Sciatic nerve (tissue), 2 donors: ENCODE data around the gene ZNF746. TPM values are rescaled to one million over a fixed set of nuclear protein-coding genes. Genes with fewer than 3 reads are reported as not detected.
A peak's percentile ranks its signal among the peaks of the same experiment; 100 is the strongest.

ENCODE experiments used
- ATAC-seq: fragments of 200-7000 bp; cut with Tn5 transposase; one replicate; pipeline ENCODE4 v1.9.1; 2020; ENCODE audit warnings: mild to moderate bottlenecking, moderate library complexity
- DNase-seq: peaks from one replicate; pipeline ENCODE4 v3.0.0-alpha.2; 2020; ENCODE audit warnings: low spot score
- intact Hi-C: fragments of 100-400 bp; cut with DNase I; formaldehyde crosslinking; loops from one replicate; pipeline ENCODE4 v1.14.2; 2022
- total RNA-seq: library from RNA; stranded (reverse); fragmentation: NEBNext Ultra II Directional; extraction: Animal tissue kit (Norgen Biotek cat#: 25700); gene quantifications from one replicate; pipeline ENCODE4 v1.2.1, GENCODE V29; 2021
- donor health status: DM: no; HTN: no; CAD: no.
- donor health status: DM: no; HTN: no; CAD: no.

The ZNF746 gene
- 19.3 TPM for total RNA-seq

DNA sequence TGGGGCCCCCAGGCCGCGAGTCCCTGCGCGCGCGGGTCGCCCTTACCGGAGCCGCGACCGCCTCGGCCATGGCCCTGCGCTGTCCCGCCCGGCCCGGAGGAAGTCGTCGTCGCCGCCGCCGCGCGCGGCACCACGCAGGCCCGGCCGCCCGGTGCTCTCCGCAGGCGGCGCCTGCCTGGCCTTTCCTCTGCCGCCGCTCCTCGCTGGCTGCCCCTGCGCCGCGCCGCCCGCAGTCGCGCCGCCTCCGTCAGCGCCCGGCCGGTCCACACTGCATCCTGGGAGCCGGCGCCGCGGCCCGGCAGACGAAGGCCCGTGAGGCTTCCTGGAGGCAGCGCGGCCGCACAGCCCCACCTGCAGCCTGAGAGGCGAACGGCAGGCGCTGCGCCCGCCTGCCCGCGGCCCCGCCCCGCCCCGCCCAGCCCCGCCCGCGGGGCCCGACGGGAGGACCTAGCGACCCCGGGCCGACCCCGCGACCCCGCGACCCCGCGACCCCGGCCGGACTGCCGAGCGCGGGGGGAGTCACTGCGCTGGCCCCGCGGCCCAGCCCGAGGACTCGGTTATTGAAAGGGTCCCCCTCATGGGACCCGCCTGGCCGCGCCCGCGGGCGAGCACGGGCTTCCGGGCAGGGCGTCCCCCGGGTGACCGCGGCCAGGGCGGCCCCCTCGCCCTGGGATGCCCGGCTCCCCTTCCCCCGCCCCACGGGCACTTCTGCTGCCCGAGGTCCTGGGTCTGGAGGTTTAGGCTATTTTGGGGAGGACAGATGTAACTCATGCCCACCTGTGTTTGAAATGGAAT, at the start of gene ZNF746:
Gene ZNF746 (minus strand): TSS at position 343 of the 795 bp plus-strand sequence. CDS start 273 bp downstream, at position 70.
- DNase-seq (peak; percentile 84), ATAC-seq (peak; percentile 86)
- intact Hi-C loops = no loop called here

GRCh38 chr7:149547126-149547525, 49.5 kb upstream of the ZNF746 start:
- DNase-seq (no peak), ATAC-seq (no peak)
- intact Hi-C loops = no loop called here

- intact Hi-C loops = no loop called here
- ATAC-seq = no peak
Measured at GRCh38 chr7:149546331-149546730, 48.7 kb upstream of the ZNF746 start.

DNA sequence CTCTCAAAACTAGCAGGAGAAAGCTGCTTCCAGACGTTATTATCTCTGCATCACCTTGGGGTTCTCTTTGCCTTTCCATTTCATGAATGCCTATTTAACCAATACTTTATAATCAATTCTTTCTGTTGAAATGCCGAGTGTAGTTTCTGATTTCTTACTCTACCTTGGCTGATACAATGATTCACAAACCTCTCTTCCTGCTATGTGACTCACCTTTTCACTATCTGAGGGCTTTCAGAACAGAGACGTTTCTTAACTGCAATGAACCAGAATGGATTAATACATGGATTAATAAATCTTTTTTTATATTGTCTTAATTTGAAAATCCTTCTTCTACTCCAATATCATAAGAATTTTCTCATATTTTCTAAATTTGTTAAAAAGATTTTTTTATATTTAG, 46.4 kb upstream of the ZNF746 start:
- ATAC-seq (no peak), DNase-seq (no peak)
- intact Hi-C loops = no loop called here

More at GRCh38 chr7:149546331-149546730, 48.7 kb upstream of the ZNF746 start:
- no peak for DNase-seq

DNA sequence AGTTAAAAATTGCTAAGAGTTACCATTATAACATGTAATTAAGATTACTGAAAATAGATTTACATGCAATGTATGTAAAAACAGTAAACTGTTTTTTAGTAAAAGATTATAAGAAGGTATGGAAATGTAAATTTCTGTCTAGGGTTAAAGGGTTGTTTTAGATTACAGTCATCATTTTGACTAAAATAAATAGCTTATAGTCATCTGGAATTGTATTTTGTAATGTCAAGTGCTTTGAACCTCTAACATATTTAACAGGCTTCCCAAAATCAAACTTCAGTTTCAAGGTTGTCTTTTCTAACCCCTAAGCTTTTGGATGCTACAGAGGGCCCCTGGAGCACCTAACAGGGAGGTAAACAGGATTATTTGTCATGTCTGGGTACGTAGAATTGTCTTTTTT, 35.0 kb upstream of the ZNF746 start:
- no peak for DNase-seq
- intact Hi-C loops = no loop called here
- no peak for ATAC-seq

GRCh38 chr7:149529136-149529718, 31.6 kb upstream of the ZNF746 start:
- intact Hi-C loops = no loop called here
- DNase-seq (no peak), ATAC-seq (no peak)

DNA sequence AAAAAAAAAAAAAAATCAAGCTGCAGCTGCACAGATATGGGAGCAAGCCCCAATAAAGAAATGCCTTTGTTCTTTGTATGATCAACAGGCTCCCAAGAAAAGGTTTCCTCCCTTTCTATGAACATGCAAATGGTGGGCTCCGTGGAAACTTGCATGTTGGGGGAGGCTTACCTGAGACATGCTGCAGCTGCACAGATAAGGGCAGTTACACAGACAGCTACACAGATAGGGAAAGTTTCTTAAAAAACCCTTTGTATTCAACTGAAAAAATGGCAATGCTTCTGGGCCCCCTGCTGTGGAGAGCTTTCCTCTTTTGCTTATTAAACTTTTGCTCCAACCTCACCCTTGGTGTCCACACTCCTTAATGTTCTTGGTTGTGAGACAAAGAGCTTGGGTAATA, 29.8 kb upstream of the ZNF746 start:
- DNase-seq (no peak), ATAC-seq (no peak)
- intact Hi-C loops = no loop called here

DNA sequence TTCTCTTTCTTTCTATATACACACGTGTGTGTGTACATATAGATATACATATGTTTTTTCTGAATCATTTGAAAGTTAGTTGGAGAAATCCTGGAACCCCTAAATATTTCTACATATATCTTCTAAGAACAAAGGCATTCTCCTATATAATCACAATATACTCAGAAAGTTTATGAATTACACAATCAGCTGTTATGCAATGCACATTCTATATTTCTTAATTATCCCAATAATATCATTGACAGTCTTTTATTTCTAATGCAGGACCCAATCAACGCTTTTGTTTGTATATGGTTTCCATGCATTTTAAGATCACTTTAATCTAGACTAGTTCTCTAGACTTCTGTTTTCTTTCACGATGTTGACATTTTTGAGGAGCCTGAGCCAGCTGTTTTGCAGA, 27.7 kb upstream of the ZNF746 start:
- ATAC-seq (no peak), DNase-seq (no peak)
- intact Hi-C loops = no loop called here

DNA sequence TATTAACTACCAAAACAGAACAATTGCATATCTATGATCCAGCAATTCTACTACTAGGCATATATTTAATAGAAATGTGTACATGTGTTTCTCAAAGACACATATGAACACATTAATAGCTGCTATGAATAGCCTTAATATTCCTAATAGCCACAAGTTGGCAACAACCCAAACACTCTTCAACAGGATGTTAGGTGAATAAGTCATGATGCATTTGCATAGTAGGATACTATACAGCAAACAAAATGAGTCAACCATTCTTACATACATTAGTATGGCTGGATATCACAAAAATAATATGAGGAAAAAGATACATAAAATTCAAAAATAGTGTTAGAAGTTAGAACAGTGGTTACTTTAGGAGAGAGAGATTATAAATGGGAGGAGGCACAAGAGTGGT, 26.8 kb upstream of the ZNF746 start:
- DNase-seq (no peak), ATAC-seq (no peak)
- intact Hi-C loops = no loop called here

DNA sequence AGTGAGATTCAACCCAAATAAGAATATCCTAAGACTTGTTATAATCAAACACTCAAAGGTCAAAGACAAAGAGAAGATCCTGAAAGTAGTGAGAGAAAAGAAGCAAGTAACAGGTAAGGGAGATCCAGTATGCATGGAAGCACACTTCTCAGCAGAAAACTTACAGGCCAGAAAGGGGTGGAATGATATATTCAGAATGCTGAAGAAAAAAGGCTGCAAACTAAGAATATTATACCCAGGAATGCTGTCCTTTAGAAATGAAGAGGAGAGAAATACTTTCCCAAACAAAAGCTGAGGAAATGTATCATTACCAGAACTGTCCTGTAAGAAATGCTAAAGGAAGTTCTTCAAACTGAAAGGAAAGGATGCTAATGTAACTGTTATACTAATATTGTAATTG, 12.6 kb upstream of the ZNF746 start:
- no peak for ATAC-seq
- DNase-seq = no peak
- intact Hi-C loops = no loop called here

- ATAC-seq (no peak), DNase-seq (no peak)
- intact Hi-C loops = no loop called here
Measured at GRCh38 chr7:149509774-149510173, 12.2 kb upstream of the ZNF746 start.

- ATAC-seq (no peak), DNase-seq (no peak)
- intact Hi-C loops = no loop called here
Measured at GRCh38 chr7:149505551-149505950, 7.9 kb upstream of the ZNF746 start.

DNA sequence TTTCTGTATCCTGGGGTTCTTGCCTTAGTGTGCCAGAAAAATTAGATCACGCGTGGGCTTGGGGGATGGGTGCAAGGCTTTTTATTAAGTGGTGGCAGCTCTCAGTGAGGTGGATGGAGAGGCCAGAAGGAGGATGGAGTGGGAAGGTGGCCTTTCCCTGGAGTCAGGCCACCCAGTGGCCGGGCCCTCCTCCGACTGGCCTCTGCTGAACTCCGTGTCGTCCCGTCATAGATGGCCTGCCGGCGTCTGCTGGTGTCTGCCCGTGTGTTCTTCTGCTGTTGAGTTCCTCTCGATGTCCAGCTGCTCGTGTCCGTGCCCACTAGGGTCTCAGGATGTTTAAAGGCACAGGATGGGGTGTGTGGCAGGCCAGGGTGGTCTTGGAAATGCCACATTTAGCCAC, 4.0 kb upstream of the ZNF746 start:
- no peak for ATAC-seq
- intact Hi-C loops = no loop called here
- DNase-seq = no peak

- ATAC-seq = no peak
- no peak for DNase-seq
- intact Hi-C loops = no loop called here
Measured at GRCh38 chr7:149500910-149501309, 3.3 kb upstream of the ZNF746 start.

DNA sequence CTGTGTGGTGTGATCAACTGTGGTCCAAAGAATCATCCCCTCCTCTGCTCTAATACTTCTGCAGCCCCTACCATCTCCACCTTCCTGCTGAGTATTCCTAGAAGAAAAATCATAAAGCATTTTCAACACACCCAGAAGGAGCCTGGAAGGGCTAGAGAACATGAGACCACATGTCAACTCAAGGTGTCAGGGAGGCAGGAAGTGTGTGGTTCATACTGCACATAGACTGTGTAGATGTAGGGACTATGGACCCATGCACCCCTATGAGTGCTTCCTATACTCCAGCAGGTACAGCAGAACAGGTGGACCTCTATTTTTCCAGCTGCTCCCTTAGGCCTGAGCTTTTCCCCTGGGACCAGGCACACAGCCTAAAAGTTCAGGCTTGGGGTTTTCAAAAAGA, 2.6 kb upstream of the ZNF746 start:
- intact Hi-C loops = no loop called here
- no peak for ATAC-seq
- DNase-seq = no peak

GRCh38 chr7:149498811-149499210, 1.2 kb upstream of the ZNF746 start:
- intact Hi-C loops = no loop called here
- ATAC-seq (no peak), DNase-seq (no peak)

- DNase-seq = peak; percentile 74
- intact Hi-C loops = no loop called here
- peak; percentile 73 for ATAC-seq
Measured at GRCh38 chr7:149496642-149497391, 792 bp downstream of the ZNF746 start.

DNA sequence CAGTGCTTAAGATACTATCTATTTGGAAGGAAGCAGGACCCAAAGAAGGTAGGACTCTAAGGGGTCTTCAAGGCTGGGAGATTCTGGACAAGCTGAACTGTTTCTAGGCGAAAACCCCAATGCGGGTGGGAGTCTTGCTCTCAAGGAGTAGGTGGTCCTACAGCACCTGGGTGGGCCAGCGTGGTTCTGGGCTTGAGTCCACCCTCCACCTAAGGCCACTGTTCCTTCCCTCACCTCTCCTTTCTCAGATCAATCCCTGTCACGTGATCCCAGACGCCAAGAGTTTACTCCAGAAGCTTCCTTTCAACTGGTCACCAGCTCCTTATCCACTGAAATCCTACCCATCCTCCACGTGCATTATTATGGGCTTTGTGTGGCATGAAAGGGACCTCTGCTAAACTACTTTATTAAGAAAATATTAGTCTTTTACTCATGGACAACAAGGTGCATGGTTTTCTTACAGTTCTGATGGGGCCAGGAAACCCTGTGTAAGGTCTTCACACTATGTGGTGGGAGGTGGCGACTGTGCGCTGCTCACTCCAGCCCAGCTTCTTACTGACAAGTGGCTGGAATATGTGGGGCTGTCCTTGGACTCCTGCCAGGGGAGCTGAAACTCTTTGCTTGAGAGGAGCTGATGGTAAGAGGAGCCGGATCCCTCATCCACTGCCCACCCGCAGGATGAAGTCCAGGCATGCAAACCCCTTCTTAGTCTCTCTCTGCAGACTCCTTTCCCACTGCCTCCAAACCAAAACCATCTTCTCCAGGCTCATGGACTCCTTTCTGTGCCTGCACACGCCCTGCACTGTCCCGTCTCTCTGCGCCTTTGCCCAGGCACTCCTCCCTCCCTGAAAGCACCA, 1.6 kb downstream of the ZNF746 start:
- DNase-seq (peak; percentile 88), ATAC-seq (peak; percentile 69)
- intact Hi-C loops = no loop called here

- no peak for DNase-seq
- intact Hi-C loops = no loop called here
- peak; percentile 3 for ATAC-seq
Measured at GRCh38 chr7:149494738-149495368, 2.8 kb downstream of the ZNF746 start.
